OCI-LY1 (cell line): Measurements from ENCODE around the gene SIGLEC1.

ENCODE experiments used
- EZH2 ChIP-seq: fragments of 200-600 bp; sonication (generic), shearing (Covaris generic); IDR thresholded peaks from 2 replicates; pipeline ENCODE4 v1.8.0; 2017; ENCODE audit warnings: borderline replicate concordance, mixed run types, mild to moderate bottlenecking, antibody characterized with exemption, low read length, moderate library complexity, mixed read lengths
- TF ChIP-seq, protein P1 (sequence below): fragments of 200-600 bp; sonication (generic), shearing (Covaris generic); IDR thresholded peaks from 2 replicates; pipeline ENCODE4 v1.5.1; 2017; ENCODE audit warnings: mild to moderate bottlenecking, antibody characterized with exemption, low read length, moderate library complexity, mixed read lengths

DNA sequence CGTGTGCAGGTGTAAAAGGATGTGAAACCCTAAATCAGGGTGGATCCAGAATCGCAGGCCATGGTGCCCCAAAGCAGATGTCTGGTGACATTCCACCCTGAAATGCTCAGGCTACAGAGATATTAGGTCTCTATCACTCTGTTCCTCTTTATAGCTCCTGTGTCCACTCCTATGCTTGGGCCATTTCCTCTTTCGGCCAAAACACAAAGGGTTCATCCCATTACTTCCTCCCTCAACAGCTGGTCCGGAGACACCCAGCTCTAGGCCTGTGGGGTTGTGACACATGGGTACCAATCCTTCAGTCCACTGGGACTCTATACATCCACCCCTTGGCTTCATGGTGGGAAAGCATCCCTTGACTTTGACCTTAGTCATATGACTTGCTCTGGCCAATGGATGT, 1.7 kb upstream of the SIGLEC1 start:
- TF ChIP-seq, protein P1, sequence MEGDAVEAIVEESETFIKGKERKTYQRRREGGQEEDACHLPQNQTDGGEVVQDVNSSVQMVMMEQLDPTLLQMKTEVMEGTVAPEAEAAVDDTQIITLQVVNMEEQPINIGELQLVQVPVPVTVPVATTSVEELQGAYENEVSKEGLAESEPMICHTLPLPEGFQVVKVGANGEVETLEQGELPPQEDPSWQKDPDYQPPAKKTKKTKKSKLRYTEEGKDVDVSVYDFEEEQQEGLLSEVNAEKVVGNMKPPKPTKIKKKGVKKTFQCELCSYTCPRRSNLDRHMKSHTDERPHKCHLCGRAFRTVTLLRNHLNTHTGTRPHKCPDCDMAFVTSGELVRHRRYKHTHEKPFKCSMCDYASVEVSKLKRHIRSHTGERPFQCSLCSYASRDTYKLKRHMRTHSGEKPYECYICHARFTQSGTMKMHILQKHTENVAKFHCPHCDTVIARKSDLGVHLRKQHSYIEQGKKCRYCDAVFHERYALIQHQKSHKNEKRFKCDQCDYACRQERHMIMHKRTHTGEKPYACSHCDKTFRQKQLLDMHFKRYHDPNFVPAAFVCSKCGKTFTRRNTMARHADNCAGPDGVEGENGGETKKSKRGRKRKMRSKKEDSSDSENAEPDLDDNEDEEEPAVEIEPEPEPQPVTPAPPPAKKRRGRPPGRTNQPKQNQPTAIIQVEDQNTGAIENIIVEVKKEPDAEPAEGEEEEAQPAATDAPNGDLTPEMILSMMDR = no peak
- no peak for TF ChIP-seq EZH2
